Urinary bladder (tissue), 4 donors: ENCODE measurements around the gene ADSL. TPM values are rescaled to one million over a fixed set of nuclear protein-coding genes. Genes with fewer than 3 reads are reported as not detected.
"Not testable (repeated sequence)": the region's sequence is repeated elsewhere in the genome, so short reads cannot be mapped to it uniquely, and the experiment has no call there.

Experiments used
- DNase-seq: peaks from one replicate; pipeline ENCODE4 v3.0.0-alpha.2; 2015; ENCODE audit errors: extremely low spot score
- H3K27ac ChIP-seq: one replicate; pipeline ENCODE4 v1.5.1; 2013; ENCODE audit warnings: low read depth, mild to moderate bottlenecking, moderate library complexity
- H3K36me3 ChIP-seq: one replicate; pipeline ENCODE4 v1.6.1; 2013; ENCODE audit warnings: mild to moderate bottlenecking, moderate library complexity; ENCODE audit not compliant: insufficient read depth
- H3K4me1 ChIP-seq: one replicate; pipeline ENCODE4 v1.6.1; 2013; ENCODE audit warnings: mild to moderate bottlenecking, moderate library complexity; ENCODE audit not compliant: insufficient read depth
- H3K4me3 ChIP-seq: one replicate; pipeline ENCODE4 v1.5.1; 2013; ENCODE audit warnings: low read depth, low read length
- WGBS: extraction: QIAGEN DNeasy Blood & Tissue Kit; methylation state at CpG from one replicate; pipeline ENCODE4 v1.1.7; 2013; 5-methylcytosine and 5-hydroxymethylcytosine counted together
- polyA plus RNA-seq: library from polyadenylated mRNA; stranded (reverse); fragments of 200-250 nt; gene quantifications from one replicate; pipeline ENCODE4 v1.2.3, GENCODE V29; 2013
- total RNA-seq: library from RNA; depleted of rRNA; stranded (reverse); fragments of >200 nt; gene quantifications from one replicate; pipeline ENCODE4 v1.2.3, GENCODE V29; 2014
- donor health status: healthy with polysubstance abuse.
- donor health status: healthy.

ADSL gene
- total RNA-seq (76.3 TPM), polyA plus RNA-seq (59.8 TPM)

DNA sequence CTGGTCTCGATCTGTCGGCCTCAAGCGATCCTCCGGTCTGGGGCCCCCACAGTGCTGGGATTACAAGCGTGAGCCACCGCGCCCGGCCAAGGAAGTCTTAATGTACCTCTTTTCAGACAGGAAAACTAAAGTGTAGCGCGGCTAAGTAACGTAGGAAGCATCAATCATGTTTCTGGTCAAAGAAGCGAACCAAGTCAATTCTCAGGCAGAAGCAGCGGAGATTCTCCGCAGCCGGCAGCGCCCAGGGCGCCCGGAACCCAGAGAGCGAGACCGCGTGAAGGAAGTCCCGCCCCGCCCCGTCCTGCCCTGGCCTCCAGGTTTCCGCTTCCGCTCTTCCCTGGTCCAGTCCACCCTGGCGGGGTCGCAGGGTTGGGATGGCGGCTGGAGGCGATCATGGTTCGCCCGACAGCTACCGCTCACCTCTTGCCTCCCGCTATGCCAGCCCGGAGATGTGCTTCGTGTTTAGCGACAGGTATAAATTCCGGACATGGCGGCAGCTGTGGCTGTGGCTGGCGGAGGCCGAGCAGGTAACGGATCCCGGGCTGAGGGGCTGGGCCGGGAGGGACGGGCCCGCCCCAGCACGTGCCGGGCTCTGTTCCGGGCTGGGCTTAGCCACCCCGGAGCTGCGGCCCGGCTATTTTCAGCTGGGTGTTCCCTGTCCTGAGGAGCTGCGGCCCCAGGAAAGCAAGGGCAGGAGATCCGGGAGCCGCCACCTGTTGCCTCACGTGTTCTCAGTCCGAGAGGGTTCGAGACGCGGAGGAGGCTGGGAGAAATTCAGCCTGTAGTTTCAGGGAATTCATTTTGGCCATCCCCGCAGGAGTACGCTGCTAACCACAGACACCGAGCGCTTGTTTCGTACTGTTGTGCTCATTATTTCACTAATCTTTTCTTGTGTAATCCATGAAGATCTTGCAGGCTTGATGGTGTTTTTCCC lies at the start of gene ADSL:
ADSL (plus strand) TSS at position 316 of the 934 bp plus-strand sequence; CDS start at position 375, 59 bp downstream.
- H3K4me1 ChIP-seq = no peaks in the 10 kb centered on the region
- H3K27ac ChIP-seq = peak within 1 kb of the TSS; percentile 83
- peak; percentile 75 for DNase-seq
- peak within 1 kb of the TSS; percentile 52 for H3K4me3 ChIP-seq
- no peaks in the 10 kb centered on the region for H3K36me3 ChIP-seq
- under 1% methylated on average over 65 of the region's 65 CpGs for WGBS

DNA sequence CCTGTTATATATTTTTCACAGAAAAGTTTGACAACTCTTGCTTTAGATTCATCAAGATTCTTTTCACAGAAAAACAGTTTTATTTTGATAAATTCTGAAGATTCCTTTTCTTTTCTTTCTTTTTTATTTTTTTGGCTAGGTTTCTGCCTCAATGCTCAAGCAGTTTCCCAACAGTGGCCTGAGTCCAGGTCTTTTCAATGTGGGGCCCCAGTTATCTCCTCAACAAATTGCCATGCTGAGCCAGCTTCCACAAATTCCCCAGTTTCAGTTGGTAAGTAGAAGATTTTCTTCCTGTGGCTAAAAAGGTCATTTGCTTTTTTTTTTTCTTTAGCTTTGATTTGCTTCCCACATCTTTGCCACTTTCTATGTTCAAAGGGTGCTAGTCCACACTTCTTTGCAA lies 46.0 kb upstream of the ADSL start:
- H3K36me3 ChIP-seq = peaks cover 7% of the 10 kb centered on the region
- H3K4me1 ChIP-seq = no peaks in the 10 kb centered on the region
- no peak for DNase-seq
- no peak overlapping the region for H3K27ac ChIP-seq
- H3K4me3 ChIP-seq = no peak overlapping the region

DNA sequence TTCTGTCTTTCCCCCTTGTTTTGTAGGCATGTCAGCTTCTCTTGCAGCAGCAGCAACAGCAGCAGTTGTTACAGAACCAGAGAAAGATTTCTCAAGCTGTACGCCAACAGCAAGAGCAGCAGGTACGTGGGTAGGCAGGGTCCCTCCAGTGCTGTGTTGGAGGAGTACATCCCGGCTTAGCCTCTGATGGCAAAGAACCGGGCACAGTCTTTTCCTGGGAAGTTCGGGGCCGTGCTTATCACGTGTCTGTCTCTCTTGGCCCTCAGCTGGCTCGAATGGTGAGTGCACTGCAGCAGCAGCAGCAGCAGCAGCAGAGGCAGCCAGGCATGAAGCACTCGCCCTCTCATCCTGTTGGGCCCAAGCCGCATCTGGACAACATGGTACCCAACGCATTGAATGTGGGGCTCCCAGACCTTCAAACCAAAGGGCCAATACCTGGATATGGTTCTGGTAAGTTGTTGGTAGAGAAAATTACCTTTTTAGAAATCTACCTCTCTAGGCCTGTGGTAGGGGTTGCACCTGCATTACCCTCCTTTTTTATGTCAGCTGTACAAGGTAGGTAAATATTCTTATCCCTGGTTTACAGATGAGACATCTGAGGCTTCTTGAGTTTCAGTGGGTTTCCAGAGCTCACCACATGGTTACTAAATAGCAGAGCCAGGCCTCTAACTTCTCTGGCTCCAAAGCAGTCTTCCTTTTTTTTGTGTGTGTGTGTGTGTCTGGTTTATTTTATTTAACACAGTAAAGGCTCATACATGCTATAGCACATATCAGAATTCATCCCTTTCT lies 45.2 kb upstream of the ADSL start:
- Histone ChIP-seq H3K27ac (no peak overlapping the region), H3K36me3 (peaks cover 7% of the 10 kb centered on the region), H3K4me3 (no peak overlapping the region), H3K4me1 (no peaks in the 10 kb centered on the region)
- WGBS = 96% methylated on average over 11 of the region's 11 CpGs
- DNase-seq = no peak

DNA sequence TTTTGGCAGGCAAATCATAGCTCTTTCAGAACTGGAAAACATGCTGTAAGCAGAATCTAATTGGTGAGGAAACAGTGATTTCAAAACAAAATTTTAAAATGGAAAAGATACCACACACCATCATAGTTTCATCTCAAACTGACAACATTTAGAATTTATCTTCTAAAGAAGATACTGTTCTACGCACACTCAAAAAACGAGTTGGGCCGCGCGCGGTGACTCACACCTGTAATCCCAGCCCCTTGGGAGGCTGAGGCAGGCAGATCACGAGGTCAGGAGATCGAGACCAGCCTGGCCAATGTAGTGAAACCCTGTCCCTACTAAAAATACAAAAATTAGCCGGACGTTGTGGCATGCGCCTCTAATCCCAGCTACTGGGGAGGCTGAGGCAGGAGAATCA lies 44.2 kb upstream of the ADSL start:
- no peak overlapping the region for H3K27ac ChIP-seq
- H3K4me3 ChIP-seq = no peak overlapping the region
- H3K4me1 ChIP-seq = no peaks in the 10 kb centered on the region
- H3K36me3 ChIP-seq = peaks cover 7% of the 10 kb centered on the region
- WGBS = 98% methylated on average over 11 of the region's 11 CpGs
- DNase-seq = no peak

DNA sequence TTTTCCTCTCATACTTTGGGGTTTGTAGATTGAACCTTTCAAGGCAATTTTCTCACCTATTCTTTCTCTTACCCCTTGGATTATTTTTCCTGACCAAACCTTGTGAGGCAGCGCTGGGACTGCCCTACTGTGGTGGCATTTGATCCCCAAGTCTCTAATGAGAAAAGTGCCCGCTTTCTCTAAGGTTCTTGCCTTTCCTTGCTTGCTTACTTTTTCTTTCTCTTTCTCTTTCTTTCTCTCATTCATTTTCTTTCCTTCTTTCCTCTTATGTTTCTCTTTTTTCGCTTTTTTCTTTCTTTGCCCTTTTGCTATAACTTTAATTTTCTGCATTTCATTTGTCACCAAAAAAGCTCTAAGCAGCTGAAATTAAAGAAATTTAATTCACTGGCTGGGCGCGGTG lies 40.7 kb upstream of the ADSL start:
- WGBS = 97% methylated on average over 5 of the region's 5 CpGs
- no peak overlapping the region for H3K27ac ChIP-seq
- no peak overlapping the region for H3K4me3 ChIP-seq
- no peaks in the 10 kb centered on the region for H3K4me1 ChIP-seq
- peaks cover 7% of the 10 kb centered on the region for H3K36me3 ChIP-seq
- no peak for DNase-seq

DNA sequence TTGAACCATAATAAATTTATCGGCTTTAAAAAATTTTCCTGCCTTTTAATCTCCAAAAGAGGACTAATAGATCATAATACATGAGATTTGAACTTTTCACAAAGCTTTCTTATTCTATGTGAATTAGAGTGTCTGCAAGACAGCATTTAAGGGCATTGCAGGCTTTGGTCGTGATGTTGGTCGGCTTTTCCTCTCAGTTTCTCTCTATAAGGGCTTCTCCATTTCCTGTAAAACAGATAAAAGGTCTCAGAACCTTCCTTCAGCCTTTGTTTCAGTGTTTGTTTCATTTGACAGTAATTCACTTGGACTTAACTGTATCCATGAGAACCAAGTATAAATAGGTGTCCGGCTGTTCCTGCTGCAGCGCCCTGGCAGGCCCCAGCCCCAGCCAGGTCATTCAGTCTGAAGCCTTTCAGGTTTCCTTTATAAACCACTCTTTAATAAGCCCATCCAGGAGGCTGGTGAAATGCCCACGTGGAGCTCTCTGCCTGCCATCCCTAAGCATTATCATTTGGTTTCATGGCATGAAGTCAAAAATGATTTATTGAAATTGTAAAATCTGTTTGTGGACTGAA lies 37.2 kb upstream of the ADSL start:
- no peak overlapping the region for H3K27ac ChIP-seq
- no peak overlapping the region for H3K4me3 ChIP-seq
- H3K36me3 ChIP-seq = peaks cover 4% of the 10 kb centered on the region
- no peaks in the 10 kb centered on the region for H3K4me1 ChIP-seq
- no peak for DNase-seq
- 51% methylated on average over 6 of the region's 6 CpGs for WGBS

DNA sequence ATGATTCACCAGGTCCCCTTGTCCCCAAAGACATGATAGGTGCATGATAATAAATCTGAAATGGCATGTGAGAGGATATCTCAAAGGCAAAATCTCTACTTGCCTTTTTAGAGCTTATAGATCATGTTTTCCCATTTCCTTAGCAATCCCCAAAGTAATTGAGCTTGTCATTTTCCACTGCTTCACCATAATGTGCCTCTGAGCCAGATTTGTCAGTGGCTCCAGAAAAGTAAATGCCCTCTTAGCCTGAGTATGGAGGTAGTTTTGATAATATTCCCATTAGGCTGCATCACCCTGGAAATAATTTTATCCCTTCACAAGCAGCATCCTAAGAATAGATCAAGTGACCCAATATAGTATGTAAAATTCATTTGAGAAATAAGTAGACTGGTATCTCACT lies 36.7 kb upstream of the ADSL start:
- no peak for DNase-seq
- H3K36me3 ChIP-seq = peaks cover 5% of the 10 kb centered on the region
- H3K4me1 ChIP-seq = no peaks in the 10 kb centered on the region
- no peak overlapping the region for H3K4me3 ChIP-seq
- H3K27ac ChIP-seq = no peak overlapping the region

DNA sequence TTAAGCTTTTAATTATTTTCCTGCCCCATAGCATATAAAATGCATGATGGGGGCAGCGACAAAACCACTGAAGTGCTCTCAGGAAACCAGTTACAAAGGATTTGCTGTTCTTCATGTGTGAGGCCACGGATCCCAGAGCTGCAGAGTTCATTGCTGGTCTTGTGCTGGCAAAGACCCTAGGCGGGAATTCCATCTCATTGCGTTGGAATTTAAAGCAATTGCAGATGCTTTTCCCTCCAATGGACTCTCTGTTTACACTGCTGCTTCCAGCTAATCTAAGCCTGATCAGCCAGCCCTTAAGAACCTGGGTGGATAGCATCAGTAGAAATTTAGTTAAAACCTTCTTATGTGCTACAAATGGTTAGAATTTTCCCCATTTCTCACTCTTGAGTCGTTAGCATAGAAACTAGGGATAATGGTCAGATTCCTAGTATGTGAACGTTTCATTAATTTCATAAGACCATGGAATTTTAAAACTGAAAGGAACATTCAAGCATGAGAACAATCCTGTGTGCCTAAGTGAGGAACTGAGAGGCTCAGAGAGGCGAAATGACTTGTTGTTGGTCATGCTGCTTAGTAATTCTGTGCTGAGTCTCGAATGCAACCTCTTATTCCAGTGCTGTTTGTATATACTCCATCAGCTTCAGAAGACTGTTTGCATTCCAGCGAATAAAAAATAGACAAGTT lies 36.1 kb upstream of the ADSL start:
- DNase-seq = peak; percentile 50
- WGBS = 23% methylated on average over 9 of the region's 9 CpGs
- Histone ChIP-seq H3K4me1 (no peaks in the 10 kb centered on the region), H3K27ac (no peak overlapping the region), H3K4me3 (no peak overlapping the region), H3K36me3 (peaks cover 5% of the 10 kb centered on the region)

DNA sequence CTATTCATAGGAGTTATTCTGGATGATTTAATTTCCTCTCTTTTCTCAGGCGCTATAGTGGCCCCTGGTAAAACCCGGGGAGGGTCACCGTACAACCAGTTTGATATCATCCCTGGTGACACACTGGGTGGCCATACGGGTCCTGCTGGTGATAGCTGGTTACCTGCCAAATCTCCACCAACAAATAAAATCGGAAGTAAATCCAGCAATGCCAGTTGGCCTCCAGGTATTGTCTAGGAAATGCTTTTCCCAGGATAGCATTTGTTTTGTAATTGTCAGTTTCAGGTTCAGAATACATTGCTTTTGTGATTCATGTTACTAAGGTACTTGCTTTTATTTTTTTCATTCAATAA lies 35.6 kb upstream of the ADSL start:
- H3K4me3 ChIP-seq = no peak overlapping the region
- H3K27ac ChIP-seq = peak overlapping the region; percentile 53

DNA sequence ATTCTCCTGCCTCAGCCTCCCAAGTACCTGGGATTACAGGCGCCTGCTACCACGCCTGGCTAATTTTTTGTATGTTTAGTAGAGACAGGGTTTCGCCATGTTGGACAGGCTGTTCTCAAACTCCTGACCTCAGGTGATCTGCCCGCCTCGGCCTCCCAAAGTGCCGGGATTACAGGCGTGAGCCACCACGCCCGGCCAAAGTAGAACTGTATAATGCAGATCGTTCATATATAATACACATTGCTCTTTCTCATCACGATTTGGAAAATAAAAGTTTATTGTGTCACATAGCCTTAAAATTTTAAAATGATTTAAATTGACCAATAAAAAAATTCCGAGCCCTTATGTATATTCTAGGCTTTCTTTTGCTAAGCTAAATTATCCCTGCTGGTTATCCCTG lies 34.7 kb upstream of the ADSL start:
- not testable (repeated sequence) for H3K27ac ChIP-seq, H3K4me3 ChIP-seq, H3K36me3 ChIP-seq, H3K4me1 ChIP-seq, DNase-seq
- WGBS = 95% methylated on average over 12 of the region's 12 CpGs

More for the DNA sequence above, 35.6 kb upstream of the ADSL start:
- Histone ChIP-seq H3K36me3 (peaks cover 5% of the 10 kb centered on the region), H3K4me1 (no peaks in the 10 kb centered on the region)
- no peak for DNase-seq
- 32% methylated on average over 5 of the region's 5 CpGs for WGBS

DNA sequence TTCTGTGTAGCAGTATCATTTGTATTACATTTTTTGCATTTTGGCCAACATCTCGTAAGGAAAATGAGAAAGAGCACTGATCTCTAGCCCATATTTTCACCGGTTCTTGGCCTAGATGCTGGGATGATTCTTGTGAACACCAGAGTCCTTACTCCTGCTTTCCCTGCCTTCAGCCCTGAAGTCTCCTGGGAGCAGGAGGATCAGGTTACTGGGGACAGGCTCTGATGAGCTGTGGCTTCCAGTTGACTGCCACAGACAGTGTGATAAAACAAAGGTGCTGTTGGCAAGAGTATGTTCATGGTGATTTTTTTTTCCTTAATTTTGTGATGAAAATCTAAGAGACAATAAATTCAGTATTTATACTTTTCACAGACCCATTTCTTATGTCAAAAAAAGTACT lies 34.2 kb upstream of the ADSL start:
- WGBS = 67% methylated on average over 2 of the region's 2 CpGs

DNA sequence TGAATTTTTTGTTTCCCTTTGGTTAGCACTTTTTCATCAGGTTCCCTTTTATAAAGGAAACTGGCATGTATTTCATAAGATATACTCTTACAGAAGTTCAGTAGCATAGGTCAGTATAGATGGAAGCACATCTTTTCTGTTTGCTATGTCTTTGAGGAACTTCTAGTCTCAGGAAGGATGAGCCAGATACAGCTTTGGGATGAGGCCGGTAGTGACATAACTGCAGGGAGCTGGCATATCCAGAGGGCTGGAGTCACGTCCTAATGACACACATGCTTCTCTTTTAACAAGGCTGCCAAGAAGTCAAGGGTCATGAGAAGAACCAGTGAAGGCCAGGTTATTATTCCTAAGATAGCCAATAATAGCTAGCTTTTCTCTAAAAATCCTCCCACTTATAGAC lies 33.3 kb upstream of the ADSL start:
- Histone ChIP-seq H3K27ac (no peak overlapping the region), H3K36me3 (peaks cover 5% of the 10 kb centered on the region)
- WGBS = 69% methylated on average over 2 of the region's 2 CpGs

More for the DNA sequence above, 34.2 kb upstream of the ADSL start:
- DNase-seq = no peak
- Histone ChIP-seq H3K4me1 (no peaks in the 10 kb centered on the region), H3K36me3 (peaks cover 5% of the 10 kb centered on the region), H3K4me3 (no peak overlapping the region), H3K27ac (no peak overlapping the region)

DNA sequence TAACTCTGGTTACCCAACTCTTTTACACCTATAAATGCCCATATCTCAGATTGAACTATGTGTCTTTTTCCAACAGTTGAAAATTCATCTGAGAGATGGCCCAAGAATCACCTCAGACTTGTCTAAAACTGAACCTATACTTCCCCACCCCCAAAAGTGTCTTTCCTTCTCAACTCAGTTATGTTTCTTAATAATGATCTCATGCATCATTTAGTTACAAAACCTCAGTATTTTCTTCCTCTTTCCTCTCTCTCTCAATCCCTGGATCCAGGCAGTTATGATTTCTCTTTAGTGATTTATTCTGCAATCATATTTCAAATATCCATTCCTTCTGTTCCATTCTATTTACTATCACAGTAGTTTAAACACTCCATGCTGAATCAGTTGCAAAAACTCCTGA lies 32.3 kb upstream of the ADSL start:
- no peak overlapping the region for H3K27ac ChIP-seq
- H3K36me3 ChIP-seq = peaks cover 5% of the 10 kb centered on the region
- no peak for DNase-seq
- H3K4me3 ChIP-seq = no peak overlapping the region
- H3K4me1 ChIP-seq = no peaks in the 10 kb centered on the region

More for the DNA sequence above, 33.3 kb upstream of the ADSL start:
- no peak for DNase-seq
- no peaks in the 10 kb centered on the region for H3K4me1 ChIP-seq
- H3K4me3 ChIP-seq = no peak overlapping the region
